Measurements from ENCODE around the gene SNX32.

The SNX32 gene

GRCh38 chr11:65866509-65867283 lies 32.9 kb downstream of the SNX32 start:
- DNase-seq (ENCODE audit: low read depth in 2 of 2), result no peak

- DNase-seq (ENCODE audit: low read depth in 2 of 2), result no peak
Measured at GRCh38 chr11:65867284-65868071, 33.7 kb downstream of the SNX32 start.

GRCh38 chr11:65868076-65868667 lies 34.4 kb downstream of the SNX32 start:
- DNase-seq (ENCODE audit: low read depth in 2 of 2), result no peak

- no peak for DNase-seq (ENCODE audit: low read depth in 2 of 2)
Measured at GRCh38 chr11:65868907-65869306, 35.1 kb downstream of the SNX32 start.

GRCh38 chr11:65869643-65870306 lies 36.0 kb downstream of the SNX32 start:
- no peak for DNase-seq (ENCODE audit: low read depth in 2 of 2)

- DNase-seq (ENCODE audit: low read depth in 2 of 2), result no peak
Measured at GRCh38 chr11:65870307-65870658, 36.5 kb downstream of the SNX32 start.

GRCh38 chr11:65870706-65871681 lies 37.2 kb downstream of the SNX32 start:
- DNase-seq (ENCODE audit: low read depth in 2 of 2), result no peak

- no peak for DNase-seq (ENCODE audit: low read depth in 2 of 2)
Measured at GRCh38 chr11:65871811-65872548, 38.2 kb downstream of the SNX32 start.

- no peak for DNase-seq (ENCODE audit: low read depth in 2 of 2)
Measured at GRCh38 chr11:65872586-65873317, 39.0 kb downstream of the SNX32 start, which contains the start of gene EFEMP2. EFEMP2 (minus strand) TSS chr11:65872800; CDS start chr11:65872354, 446 bp downstream.

- peak; percentile 87 to 93 for DNase-seq (ENCODE audit: low read depth in 2 of 2)
Measured at GRCh38 chr11:65873318-65874156, 39.8 kb downstream of the SNX32 start.

- DNase-seq (ENCODE audit: low read depth in 2 of 2), result no peak
Measured at GRCh38 chr11:65879617-65880016, 45.9 kb downstream of the SNX32 start, which contains the start of gene CTSW. CTSW (plus strand) TSS chr11:65879837; CDS start chr11:65879855, 18 bp downstream.

- no peak for DNase-seq (ENCODE audit: low read depth in 2 of 2)
Measured at GRCh38 chr11:65880027-65880426, 46.3 kb downstream of the SNX32 start.

GRCh38 chr11:65880844-65881421 lies 47.2 kb downstream of the SNX32 start:
- DNase-seq (ENCODE audit: low read depth in 2 of 2), result no peak

- no peak for DNase-seq (ENCODE audit: low read depth in 2 of 2)
Measured at GRCh38 chr11:65882120-65883057, 48.6 kb downstream of the SNX32 start.

GRCh38 chr11:65883058-65883761 lies 49.4 kb downstream of the SNX32 start:
- no peak for DNase-seq (ENCODE audit: low read depth in 2 of 2)
